ENCODE measurements around the gene TTLL9.

- peak in 2 of 5 experiments; percentile 32 to 46 for TF ChIP-seq CTCF (IDR thresholded peaks at IDR 0.05)
- peak; percentile 32 to 61 for TF ChIP-seq POLR2A (IDR thresholded peaks at IDR 0.05)
- TF ChIP-seq EP300 (IDR thresholded peaks at IDR 0.05) = peak in 1 of 2 donors; percentile 76
Observed at GRCh38 chr20:31879143-31879987, 8.9 kb downstream of the TTLL9 start.
